ENCODE measurements around the gene COL5A1.

Gene COL5A1

GRCh38 chr9:134867917-134868750 is 226.5 kb downstream of the COL5A1 start:
- no peak for DNase-seq

- no peak for DNase-seq
Observed at GRCh38 chr9:134868751-134869553, 227.3 kb downstream of the COL5A1 start.

- DNase-seq: no peak
Observed at GRCh38 chr9:134869554-134870300, 228.1 kb downstream of the COL5A1 start.

- DNase-seq: no peak
Observed at GRCh38 chr9:134870301-134870694, 228.7 kb downstream of the COL5A1 start.

- no peak for DNase-seq
Observed at GRCh38 chr9:134870746-134871662, 229.4 kb downstream of the COL5A1 start.

- DNase-seq: no peak
Observed at GRCh38 chr9:134871697-134872340, 230.2 kb downstream of the COL5A1 start.

- DNase-seq: no peak
Observed at GRCh38 chr9:134872482-134873231, 231.1 kb downstream of the COL5A1 start.

- no peak for DNase-seq
Observed at GRCh38 chr9:134875371-134875770, 233.8 kb downstream of the COL5A1 start.

GRCh38 chr9:134877541-134877940 is 235.9 kb downstream of the COL5A1 start:
- no peak for DNase-seq

GRCh38 chr9:134879664-134880483 is 238.3 kb downstream of the COL5A1 start:
- DNase-seq: no peak

- no peak for DNase-seq
Observed at GRCh38 chr9:134880484-134881312, 239.1 kb downstream of the COL5A1 start, which contains the start of gene FCN2. Gene FCN2, plus strand, starts transcription at chr9:134880810. Its CDS starts 12 bp downstream, at chr9:134880822.

GRCh38 chr9:134881313-134881670 is 239.7 kb downstream of the COL5A1 start:
- DNase-seq: no peak

- no peak for DNase-seq
Observed at GRCh38 chr9:134882204-134882785, 240.7 kb downstream of the COL5A1 start.

GRCh38 chr9:134883040-134883782 is 241.6 kb downstream of the COL5A1 start:
- no peak for DNase-seq

- DNase-seq: no peak
Observed at GRCh38 chr9:134884492-134884891, 242.9 kb downstream of the COL5A1 start.

GRCh38 chr9:134885001-134885678 is 243.5 kb downstream of the COL5A1 start:
- DNase-seq: no peak

Data from activated T-cell treated with anti-CD3 and anti-CD28 coated beads, Interleukin-2, amount 50 U/mL, for 1 hour (primary cell).